GM21717 (cell line): Measurements from ENCODE around the gene SNX24.

Experiments
- ATAC-seq: cut with Tn5 transposase; IDR thresholded peaks from one replicate; pipeline ENCODE4 v1.9.1; 2021; ENCODE audit warnings: mild to moderate bottlenecking, moderate library complexity; ENCODE audit not compliant: unreplicated experiment

SNX24 gene

DNA sequence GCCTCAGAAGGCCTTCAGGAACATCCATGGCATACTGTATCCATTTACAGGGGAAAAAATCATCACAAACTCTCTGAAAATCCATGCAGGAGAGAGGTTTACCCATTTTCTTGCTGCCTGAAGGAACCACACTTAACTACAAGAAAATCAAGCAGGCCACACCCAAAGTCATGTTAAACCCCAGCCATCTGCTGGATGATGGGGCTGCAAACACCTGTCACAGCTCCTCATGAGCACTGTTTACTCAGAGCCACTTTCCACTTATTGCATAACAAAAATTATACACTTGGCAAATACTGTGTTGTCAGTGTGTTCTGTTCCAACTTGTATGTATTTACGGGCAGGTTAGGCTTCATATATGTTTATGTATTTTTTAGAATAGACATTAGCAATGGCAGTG, 155.3 kb downstream of the SNX24 start:
- ATAC-seq, result no peak

- no peak for ATAC-seq
Observed at GRCh38 chr5:123001808-123002207, 156.4 kb downstream of the SNX24 start.

DNA sequence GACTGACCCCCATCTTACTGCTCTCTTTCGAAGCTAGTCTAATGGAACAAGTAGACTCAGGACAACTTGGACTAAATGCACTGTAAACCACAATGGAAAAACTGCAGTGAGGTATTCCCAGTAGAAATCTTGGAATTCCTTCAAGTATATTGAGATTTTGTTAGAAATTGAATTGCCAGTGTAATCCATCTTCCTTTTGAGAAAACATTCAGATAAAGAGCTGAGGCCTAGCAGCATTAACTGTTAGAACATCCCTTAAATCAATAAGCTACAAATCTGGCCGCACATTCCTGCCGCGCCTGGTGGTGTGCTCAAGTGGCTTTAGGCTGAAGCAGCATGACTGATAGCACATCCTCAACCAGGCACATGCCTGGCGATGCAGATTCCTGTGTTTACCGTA, 161.8 kb downstream of the SNX24 start:
- ATAC-seq, result no peak

DNA sequence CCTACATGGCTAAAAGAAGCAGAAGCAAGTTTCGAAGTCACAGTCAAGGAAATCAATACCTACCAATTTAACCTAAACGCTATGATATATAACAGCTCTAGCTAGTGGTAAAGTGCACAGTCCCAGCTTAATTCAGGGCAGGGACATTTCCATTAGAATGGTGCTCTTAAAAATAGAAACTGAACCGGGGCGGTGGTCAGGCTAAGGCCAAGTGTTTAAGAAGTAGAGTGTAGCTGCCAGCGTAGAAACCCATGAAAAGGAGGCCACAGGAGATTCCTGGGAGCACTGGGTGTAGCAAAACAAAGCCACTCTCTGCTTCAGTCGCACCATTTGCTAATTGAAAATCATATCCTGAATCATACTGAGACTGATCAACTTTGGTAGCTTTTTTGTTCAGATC, 162.3 kb downstream of the SNX24 start:
- ATAC-seq, result no peak

- ATAC-seq, result no peak
Observed at GRCh38 chr5:123012321-123012720, 166.9 kb downstream of the SNX24 start.

GRCh38 chr5:123014689-123015088, 169.3 kb downstream of the SNX24 start:
- ATAC-seq, result no peak

DNA sequence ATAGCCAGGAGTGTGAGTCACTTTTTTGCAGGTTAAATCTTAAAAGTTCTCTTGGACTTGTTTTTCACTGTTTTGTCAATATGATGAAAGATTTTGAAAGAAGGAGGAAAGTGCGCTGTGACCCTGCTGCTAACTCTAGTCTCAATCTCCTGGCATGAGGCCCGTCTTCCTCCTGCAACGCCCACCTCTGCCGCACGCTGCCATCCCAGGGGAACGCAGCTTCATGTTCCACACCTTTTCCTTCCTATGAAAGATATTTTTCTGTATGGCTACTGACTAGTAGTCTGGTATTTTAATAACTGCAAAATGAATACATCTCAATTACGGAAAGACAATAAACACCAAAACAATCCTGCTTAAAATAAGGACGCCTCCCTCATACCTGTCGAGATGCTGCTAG, 182.8 kb downstream of the SNX24 start:
- ATAC-seq, result no peak

DNA sequence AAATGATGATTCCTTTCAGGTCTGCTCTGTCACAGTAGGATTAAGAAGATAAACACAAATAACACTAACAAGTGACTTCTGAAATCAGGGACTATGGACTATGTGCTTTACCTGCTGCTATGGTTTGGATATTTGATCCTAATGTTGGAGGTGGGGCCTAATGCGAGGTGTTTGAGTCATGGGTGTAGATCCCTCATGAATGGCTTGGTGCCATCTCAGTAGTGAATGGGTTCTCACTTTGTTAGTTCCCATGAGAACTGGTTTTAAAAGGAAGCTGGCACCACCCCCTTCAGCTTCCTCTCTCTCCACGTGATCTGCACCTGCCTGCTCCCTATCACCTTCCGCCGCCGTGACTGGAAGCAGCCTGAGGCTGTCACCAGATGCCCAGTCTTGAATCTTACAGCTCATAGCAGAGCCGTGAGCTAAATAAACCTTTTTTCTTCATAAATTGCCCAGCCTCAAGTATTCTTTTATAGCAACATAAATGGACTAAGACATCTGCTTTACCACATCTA, 187.8 kb downstream of the SNX24 start:
- no peak for ATAC-seq

GRCh38 chr5:123035360-123035917, 190.0 kb downstream of the SNX24 start:
- peak; percentile 45 for ATAC-seq

DNA sequence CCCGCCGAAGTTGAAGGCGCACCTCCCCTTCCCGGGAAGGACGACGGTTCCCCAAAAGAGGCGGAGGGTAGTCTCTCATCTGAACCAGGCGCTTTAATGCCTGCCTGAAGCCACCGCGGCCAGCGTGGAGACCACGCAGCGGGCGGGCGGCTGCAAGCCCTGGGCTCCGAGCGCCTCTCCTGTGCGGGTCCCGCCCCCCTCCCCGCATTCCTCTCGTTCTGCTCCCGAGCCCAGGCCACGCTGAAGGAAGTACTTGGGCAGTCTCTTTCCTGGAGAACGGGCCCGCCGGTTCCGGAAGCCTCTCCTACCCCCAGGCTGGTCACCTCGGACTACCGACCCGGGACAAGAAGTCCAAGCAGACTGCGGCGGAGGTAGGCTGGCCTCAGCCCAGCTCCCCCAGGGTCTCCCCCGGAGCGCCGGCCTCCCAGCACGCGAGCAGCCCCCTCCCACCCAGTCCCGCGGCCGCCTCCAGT, 190.5 kb downstream of the SNX24 start:
- peak; percentile 20 for ATAC-seq

GRCh38 chr5:123036391-123037103, 191.1 kb downstream of the SNX24 start, which contains the start of gene PPIC:
Gene PPIC (minus strand): TSS chr5:123036725. CDS start chr5:123036625, 100 bp downstream.
- peak; percentile 73 for ATAC-seq

GRCh38 chr5:123037104-123037418, 191.6 kb downstream of the SNX24 start:
- ATAC-seq, result no peak

DNA sequence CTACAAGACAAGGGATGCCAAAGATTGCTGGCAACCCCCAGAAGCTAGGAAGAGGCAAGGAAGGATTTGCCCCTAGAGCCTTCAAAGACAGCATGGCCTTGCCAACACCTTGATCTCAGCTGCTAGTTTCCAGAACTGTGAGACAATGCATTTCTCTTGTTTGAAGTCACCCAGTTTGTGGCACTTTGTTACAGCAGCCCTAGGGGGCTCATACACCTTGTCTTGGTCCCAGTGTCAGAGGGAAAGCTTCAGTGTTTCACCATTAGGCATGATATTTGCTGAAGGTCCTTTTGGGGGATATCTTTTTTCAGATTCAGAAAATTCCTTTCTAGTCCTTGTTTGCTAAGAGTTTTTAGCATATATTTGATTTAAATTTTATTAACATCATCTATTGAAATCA, 194.3 kb downstream of the SNX24 start:
- ATAC-seq, result no peak

DNA sequence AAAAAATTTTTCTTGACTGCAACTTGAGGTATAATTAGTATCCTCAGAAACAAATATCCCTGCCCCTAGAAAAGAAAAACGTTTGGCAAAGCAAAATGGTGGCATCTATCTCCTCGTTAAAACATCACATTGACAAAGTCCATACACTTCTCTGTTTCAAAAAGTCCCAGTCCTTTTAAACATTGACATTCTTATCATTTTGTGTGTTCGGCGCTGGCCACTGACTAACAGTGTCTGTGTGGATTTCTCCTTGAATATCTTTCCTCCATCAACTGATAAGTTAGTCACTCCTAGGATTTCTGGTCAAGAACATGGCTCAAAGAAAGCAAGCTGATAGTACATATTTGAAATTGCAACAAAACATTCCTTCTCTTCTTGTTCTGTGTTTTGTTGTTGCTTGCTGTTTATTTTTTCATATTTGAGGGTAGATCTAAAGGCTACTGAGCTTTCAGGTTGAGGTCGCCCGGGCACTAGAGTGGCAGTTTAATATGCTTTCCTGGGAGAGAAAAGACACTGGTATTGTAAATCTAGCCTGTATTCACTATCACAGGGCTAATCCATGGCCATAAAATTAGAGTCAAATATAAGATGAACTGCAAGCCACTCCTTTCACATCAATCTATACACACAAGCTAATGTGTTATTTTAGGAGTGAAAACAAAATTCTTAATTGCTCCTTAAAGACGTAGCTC, 199.7 kb downstream of the SNX24 start:
- ATAC-seq, result no peak

DNA sequence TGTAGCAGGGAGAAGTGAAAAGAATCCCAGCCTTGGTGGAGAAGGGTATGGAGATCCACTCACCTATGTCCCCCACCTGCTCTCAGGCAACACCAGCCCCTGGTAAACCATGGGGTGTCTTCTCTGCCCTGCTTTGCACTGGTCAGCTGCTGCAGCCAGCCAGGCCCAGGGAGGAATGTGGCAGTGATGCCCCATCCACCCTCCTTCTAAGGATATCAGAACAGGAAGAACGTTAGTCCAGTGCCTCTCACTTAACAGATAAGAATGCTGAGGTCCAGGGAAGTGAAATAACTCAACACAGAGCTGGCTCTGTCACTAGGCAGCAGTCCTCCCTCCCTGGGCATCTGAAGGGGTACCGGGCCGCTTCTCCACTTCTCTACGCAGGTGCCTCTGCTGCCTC, 200.8 kb downstream of the SNX24 start:
- no peak for ATAC-seq

- no peak for ATAC-seq
Observed at GRCh38 chr5:123047706-123048105, 202.3 kb downstream of the SNX24 start.

DNA sequence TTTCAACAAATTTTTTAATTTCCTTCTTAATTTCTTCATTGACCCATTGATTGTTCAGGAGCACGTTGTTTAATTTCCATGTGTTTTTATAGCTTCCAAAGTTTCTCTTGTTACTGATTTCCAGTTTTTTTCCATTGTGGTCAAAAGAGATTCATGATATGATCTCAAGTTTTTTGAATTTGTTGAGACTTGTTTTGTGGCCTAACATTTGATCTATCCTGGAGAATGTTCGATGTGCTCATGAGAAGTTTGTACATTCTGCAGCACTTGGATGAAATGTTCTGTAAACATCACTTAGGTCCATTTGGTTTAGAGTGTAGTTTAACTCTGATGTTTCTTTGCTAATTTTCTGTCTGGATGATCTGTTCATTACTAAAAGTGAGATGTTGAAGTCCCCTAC, 205.8 kb downstream of the SNX24 start:
- ATAC-seq, result no peak
